OCI-LY1 (cell line): ENCODE results near the gene SMOC2.

Experiments
- H2AFZ ChIP-seq: fragments of 200-600 bp; sonication (generic), shearing (Covaris generic); 2 replicates; pipeline ENCODE4 v1.6.0; 2014; ENCODE audit warnings: antibody characterized with exemption, mild to moderate bottlenecking, low read length
- H3F3A ChIP-seq: fragments of 200-600 bp; sonication (generic), shearing (Covaris generic); 2 replicates; pipeline ENCODE4 v1.6.0; 2014; ENCODE audit warnings: mild to moderate bottlenecking, antibody characterized with exemption, low read length, moderate library complexity; ENCODE audit not compliant: insufficient read depth
- H3K27ac ChIP-seq: fragments of 200-600 bp; sonication (generic); 2 replicates; pipeline ENCODE4 v1.5.1; 2014; ENCODE audit warnings: low read length, mixed run types, mild to moderate bottlenecking, low read depth; ENCODE audit not compliant: poor library complexity, severe bottlenecking
- H3K27me3 ChIP-seq: fragments of 200-600 bp; sonication (generic); 2 replicates; pipeline ENCODE4 v1.6.0; 2014; ENCODE audit warnings: antibody characterized with exemption, mild to moderate bottlenecking, low read length, moderate library complexity; ENCODE audit not compliant: insufficient read depth
- H3K36me3 ChIP-seq: fragments of 200-600 bp; sonication (generic); 2 replicates; pipeline ENCODE4 v1.6.1; 2014; ENCODE audit warnings: mild to moderate bottlenecking, antibody characterized with exemption, low read length, moderate library complexity, mixed read lengths; ENCODE audit not compliant: insufficient read depth
- H3K4me1 ChIP-seq: fragments of 200-600 bp; sonication (generic); 2 replicates; pipeline ENCODE4 v1.5.1; 2014; ENCODE audit warnings: mild to moderate bottlenecking, low read length, moderate library complexity; ENCODE audit not compliant: insufficient read depth, severe bottlenecking
- H3K4me2 ChIP-seq: fragments of 200-600 bp; sonication (generic), shearing (Covaris generic); 2 replicates; pipeline ENCODE4 v1.6.1; 2014; ENCODE audit warnings: low read length
- H3K4me3 ChIP-seq: fragments of 200-600 bp; sonication (generic); 2 replicates; pipeline ENCODE4 v1.5.1; 2014; ENCODE audit warnings: low read length, low read depth, mild to moderate bottlenecking, mixed read lengths; ENCODE audit not compliant: poor library complexity, severe bottlenecking
- H3K79me2 ChIP-seq: fragments of 200-600 bp; shearing (Covaris generic); 2 replicates; pipeline ENCODE4 v1.6.1; 2016; ENCODE audit warnings: mixed run types, low read length, mixed read lengths; ENCODE audit not compliant: insufficient read depth
- H3K9ac ChIP-seq: fragments of 200-600 bp; sonication (generic), shearing (Covaris generic); 2 replicates; pipeline ENCODE4 v1.6.1; 2014; ENCODE audit warnings: mild to moderate bottlenecking, low read length, mixed read lengths
- H3K9me2 ChIP-seq: fragments of 200-600 bp; sonication (generic), shearing (Covaris generic); 2 replicates; pipeline ENCODE4 v1.6.1; 2014; ENCODE audit warnings: low read depth, mild to moderate bottlenecking, low read length, mixed read lengths
- H3K9me3 ChIP-seq: fragments of 200-600 bp; shearing (Covaris generic); 2 replicates; pipeline ENCODE4 v1.6.1; 2014; ENCODE audit warnings: low read length, mixed read lengths
- H4K20me1 ChIP-seq: fragments of 200-600 bp; sonication (generic), shearing (Covaris generic); 2 replicates; pipeline ENCODE4 v1.6.0; 2016; ENCODE audit warnings: mild to moderate bottlenecking, low read length; ENCODE audit not compliant: insufficient read depth
- EZH2 ChIP-seq: fragments of 200-600 bp; sonication (generic), shearing (Covaris generic); IDR thresholded peaks from 2 replicates; pipeline ENCODE4 v1.8.0; 2017; ENCODE audit warnings: borderline replicate concordance, mixed run types, mild to moderate bottlenecking, antibody characterized with exemption, low read length, moderate library complexity, mixed read lengths
- TF ChIP-seq, protein P1 (sequence below): fragments of 200-600 bp; sonication (generic), shearing (Covaris generic); IDR thresholded peaks from 2 replicates; pipeline ENCODE4 v1.5.1; 2017; ENCODE audit warnings: mild to moderate bottlenecking, antibody characterized with exemption, low read length, moderate library complexity, mixed read lengths

SMOC2 gene

GRCh38 chr6:168681748-168682147 is 240.8 kb downstream of the SMOC2 start:
- Histone ChIP-seq H4K20me1 (no peaks in the 10 kb centered on the region), H3K9me3 (no peaks in the 10 kb centered on the region), H3K27ac (no peak overlapping the region), H3K36me3 (no peaks in the 10 kb centered on the region), H3K79me2 (no peaks in the 10 kb centered on the region), H3K4me1 (no peaks in the 10 kb centered on the region), H2AFZ (no peak overlapping the region), H3K9ac (no peak overlapping the region), H3K9me2 (no peaks in the 10 kb centered on the region), H3K4me3 (no peak overlapping the region), H3K27me3 (no peaks in the 10 kb centered on the region), H3F3A (no peaks in the 10 kb centered on the region), H3K4me2 (no peak overlapping the region)
- no peak for TF ChIP-seq EZH2
- TF ChIP-seq, protein P1, sequence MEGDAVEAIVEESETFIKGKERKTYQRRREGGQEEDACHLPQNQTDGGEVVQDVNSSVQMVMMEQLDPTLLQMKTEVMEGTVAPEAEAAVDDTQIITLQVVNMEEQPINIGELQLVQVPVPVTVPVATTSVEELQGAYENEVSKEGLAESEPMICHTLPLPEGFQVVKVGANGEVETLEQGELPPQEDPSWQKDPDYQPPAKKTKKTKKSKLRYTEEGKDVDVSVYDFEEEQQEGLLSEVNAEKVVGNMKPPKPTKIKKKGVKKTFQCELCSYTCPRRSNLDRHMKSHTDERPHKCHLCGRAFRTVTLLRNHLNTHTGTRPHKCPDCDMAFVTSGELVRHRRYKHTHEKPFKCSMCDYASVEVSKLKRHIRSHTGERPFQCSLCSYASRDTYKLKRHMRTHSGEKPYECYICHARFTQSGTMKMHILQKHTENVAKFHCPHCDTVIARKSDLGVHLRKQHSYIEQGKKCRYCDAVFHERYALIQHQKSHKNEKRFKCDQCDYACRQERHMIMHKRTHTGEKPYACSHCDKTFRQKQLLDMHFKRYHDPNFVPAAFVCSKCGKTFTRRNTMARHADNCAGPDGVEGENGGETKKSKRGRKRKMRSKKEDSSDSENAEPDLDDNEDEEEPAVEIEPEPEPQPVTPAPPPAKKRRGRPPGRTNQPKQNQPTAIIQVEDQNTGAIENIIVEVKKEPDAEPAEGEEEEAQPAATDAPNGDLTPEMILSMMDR, result no peak

GRCh38 chr6:168683621-168684020 is 242.6 kb downstream of the SMOC2 start:
- Histone ChIP-seq H3K4me2 (no peak overlapping the region), H3K27me3 (no peaks in the 10 kb centered on the region), H3K9me2 (no peaks in the 10 kb centered on the region), H3K4me1 (no peaks in the 10 kb centered on the region), H3F3A (no peaks in the 10 kb centered on the region), H3K9me3 (no peaks in the 10 kb centered on the region), H3K4me3 (no peak overlapping the region), H4K20me1 (no peaks in the 10 kb centered on the region), H2AFZ (no peak overlapping the region), H3K9ac (no peak overlapping the region), H3K36me3 (no peaks in the 10 kb centered on the region), H3K79me2 (no peaks in the 10 kb centered on the region), H3K27ac (no peak overlapping the region)
- TF ChIP-seq EZH2, result no peak

DNA sequence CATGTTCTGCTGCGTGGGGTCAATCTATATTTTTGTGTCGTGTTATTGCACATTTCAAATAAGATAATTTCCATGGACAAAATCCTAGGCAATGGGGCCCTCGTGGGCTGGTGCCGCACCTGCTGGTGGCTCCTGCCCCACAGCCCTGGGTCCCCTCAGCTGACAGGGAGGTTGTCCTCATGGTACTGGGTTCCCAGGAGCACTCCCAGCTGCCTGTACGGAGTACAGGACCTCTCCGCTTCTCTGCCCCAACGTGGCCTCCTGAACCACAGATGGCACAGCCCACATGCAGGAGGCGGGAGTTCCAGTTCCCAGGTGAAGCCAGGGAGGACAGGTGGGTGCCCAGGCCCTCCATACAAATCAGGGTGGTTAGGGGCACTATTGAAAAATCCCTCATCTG is 243.5 kb downstream of the SMOC2 start:
- Histone ChIP-seq H3K4me3 (no peak overlapping the region), H4K20me1 (no peaks in the 10 kb centered on the region)
- TF ChIP-seq EZH2, result no peak
- TF ChIP-seq, protein P1, result no peak

DNA sequence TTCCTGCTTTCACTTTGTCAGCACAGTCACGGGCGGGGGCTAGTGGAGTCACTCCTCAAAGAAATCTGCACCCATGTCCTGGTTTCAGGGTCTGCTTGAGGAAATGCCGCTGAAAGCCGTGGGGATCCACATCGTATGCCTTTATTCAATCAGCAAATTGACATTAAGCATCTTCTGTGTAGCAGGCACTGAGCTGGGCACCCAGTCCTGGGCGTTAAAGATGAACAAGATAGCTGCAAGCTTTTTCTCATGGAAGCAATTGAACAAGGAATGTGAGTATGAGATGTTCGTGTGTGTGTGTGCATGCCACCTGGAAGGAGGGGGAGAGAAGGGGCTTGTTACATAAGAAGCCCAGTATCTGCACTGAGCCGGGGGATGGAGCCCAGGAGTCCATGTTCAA is 243.9 kb downstream of the SMOC2 start:
- H3K4me3 ChIP-seq, result no peak overlapping the region
- TF ChIP-seq, protein P1, result no peak
- no peak for TF ChIP-seq EZH2
- H3K9ac ChIP-seq, result no peak overlapping the region
- no peaks in the 10 kb centered on the region for H3K79me2 ChIP-seq
- H3K9me2 ChIP-seq, result no peaks in the 10 kb centered on the region
- no peak overlapping the region for H3K27ac ChIP-seq
- H3K4me2 ChIP-seq, result no peak overlapping the region
- no peaks in the 10 kb centered on the region for H4K20me1 ChIP-seq
- no peaks in the 10 kb centered on the region for H3K36me3 ChIP-seq
- H2AFZ ChIP-seq, result no peak overlapping the region
- no peaks in the 10 kb centered on the region for H3F3A ChIP-seq
- no peaks in the 10 kb centered on the region for H3K27me3 ChIP-seq
- no peaks in the 10 kb centered on the region for H3K4me1 ChIP-seq
- H3K9me3 ChIP-seq, result no peaks in the 10 kb centered on the region

More for the DNA sequence above, 243.5 kb downstream of the SMOC2 start:
- Histone ChIP-seq H3K27me3 (no peaks in the 10 kb centered on the region), H3K27ac (no peak overlapping the region), H3K4me2 (no peak overlapping the region), H3F3A (no peaks in the 10 kb centered on the region), H3K4me1 (no peaks in the 10 kb centered on the region), H3K9me3 (no peaks in the 10 kb centered on the region), H3K9ac (no peak overlapping the region), H2AFZ (no peak overlapping the region), H3K9me2 (no peaks in the 10 kb centered on the region), H3K36me3 (no peaks in the 10 kb centered on the region), H3K79me2 (no peaks in the 10 kb centered on the region)
